HEK293T (cell line): ENCODE measurements around the gene TOE1.
"Not testable (repeated sequence)": the region's sequence is repeated elsewhere in the genome, so short reads cannot be mapped to it uniquely, and the experiment has no call there.

Experiments
- CTCF ChIA-PET: fragments of 350-600 bp; formaldehyde crosslinking; extraction: SDS; loops from one replicate; lab custom pipeline; 2021; ENCODE audit warnings: antibody characterized with exemption, inconsistent platforms; lab: Yijun Ruan, JAX
- POLR2A ChIA-PET: fragments of 350-600 bp; formaldehyde crosslinking; extraction: SDS; loops from one replicate; lab custom pipeline; 2020; ENCODE audit warnings: antibody characterized with exemption, inconsistent platforms; lab: Yijun Ruan, JAX
- DNase-seq: peaks from one replicate; pipeline ENCODE4 v3.0.0; 2012; ENCODE audit warnings: mixed read lengths; ENCODE audit errors: extremely low spot score
- ARNT ChIP-seq: fragments of 450-650 bp; IDR thresholded peaks from 2 replicates; pipeline ENCODE4 v1.6.1; 2017; ENCODE audit warnings: mild to moderate bottlenecking
- BHLHE40 ChIP-seq: fragments of 450-650 bp; IDR thresholded peaks from 2 replicates; pipeline ENCODE4 v1.6.1; 2016; ENCODE audit warnings: mild to moderate bottlenecking, moderate library complexity, borderline replicate concordance
- CTBP1 ChIP-seq: fragments of 450-650 bp; IDR thresholded peaks from 2 replicates; pipeline ENCODE4 v1.6.1; 2016; ENCODE audit warnings: borderline replicate concordance
- ELF4 ChIP-seq: fragments of 450-650 bp; IDR thresholded peaks from 2 replicates; pipeline ENCODE4 v1.6.1; 2017; ENCODE audit warnings: antibody characterized with exemption
- FOXA1 ChIP-seq: fragments of 450-650 bp; IDR thresholded peaks from 2 replicates; pipeline ENCODE4 v1.6.1; 2016; ENCODE audit warnings: mild to moderate bottlenecking
- FOXK2 ChIP-seq: fragments of 450-650 bp; IDR thresholded peaks from 2 replicates; pipeline ENCODE4 v1.6.1; 2016; ENCODE audit warnings: mild to moderate bottlenecking
- FOXM1 ChIP-seq: fragments of 450-650 bp; IDR thresholded peaks from 2 replicates; pipeline ENCODE4 v1.6.1; 2017; ENCODE audit warnings: mild to moderate bottlenecking, borderline replicate concordance
- HDGF ChIP-seq: fragments of 450-650 bp; IDR thresholded peaks from 2 replicates; pipeline ENCODE4 v1.6.1; 2017; ENCODE audit warnings: antibody characterized with exemption, borderline replicate concordance
- L3MBTL2 ChIP-seq: fragments of 450-650 bp; conservative IDR thresholded peaks from 2 replicates; pipeline ENCODE4 v1.6.1; 2016; ENCODE audit warnings: mild to moderate bottlenecking
- LEF1 ChIP-seq: fragments of 450-650 bp; IDR thresholded peaks from 2 replicates; pipeline ENCODE4 v1.6.1; 2017; ENCODE audit warnings: mild to moderate bottlenecking, borderline replicate concordance
- NFRKB ChIP-seq: fragments of 450-650 bp; IDR thresholded peaks from 2 replicates; pipeline ENCODE4 v1.6.1; 2016; ENCODE audit warnings: mild to moderate bottlenecking, moderate library complexity
- SP1 ChIP-seq: fragments of 450-650 bp; IDR thresholded peaks from 2 replicates; pipeline ENCODE4 v1.6.1; 2017
- SUZ12 ChIP-seq: fragments of 450-650 bp; IDR thresholded peaks from 2 replicates; pipeline ENCODE4 v1.6.1; 2016; ENCODE audit warnings: mild to moderate bottlenecking
- TARDBP ChIP-seq: fragments of 450-650 bp; IDR thresholded peaks from 2 replicates; pipeline ENCODE4 v1.6.1; 2016
- ZNF384 ChIP-seq: fragments of 450-650 bp; IDR thresholded peaks from 2 replicates; pipeline ENCODE4 v1.6.1; 2016
- TF ChIP-seq, protein P1 (sequence below): fragments of 450-650 bp; IDR thresholded peaks from 2 replicates; pipeline ENCODE4 v1.6.1; 2016

Gene TOE1

DNA sequence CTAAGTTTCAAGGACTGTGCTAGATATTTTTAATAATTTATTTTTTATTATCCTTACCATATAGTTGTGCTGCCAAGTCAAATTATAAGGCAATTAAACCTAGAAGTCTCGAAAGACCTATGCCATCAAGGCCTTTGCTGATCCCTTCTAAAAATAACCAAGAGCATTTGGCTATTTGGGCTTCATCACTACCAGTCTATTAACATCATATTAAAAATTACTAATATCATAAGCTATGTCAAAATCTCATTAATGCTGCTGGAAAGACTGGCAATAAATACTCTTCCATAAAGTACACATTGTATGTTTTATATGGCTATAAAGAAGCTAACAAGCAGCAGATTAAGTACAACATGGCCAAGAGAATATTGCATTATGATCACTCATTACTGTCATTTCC, 43.2 kb downstream of the TOE1 start:
- DNase-seq = no peak
- ChIA-PET CTCF (no interaction called here), POLR2A (no interaction called here)
- TF ChIP-seq, protein P1, sequence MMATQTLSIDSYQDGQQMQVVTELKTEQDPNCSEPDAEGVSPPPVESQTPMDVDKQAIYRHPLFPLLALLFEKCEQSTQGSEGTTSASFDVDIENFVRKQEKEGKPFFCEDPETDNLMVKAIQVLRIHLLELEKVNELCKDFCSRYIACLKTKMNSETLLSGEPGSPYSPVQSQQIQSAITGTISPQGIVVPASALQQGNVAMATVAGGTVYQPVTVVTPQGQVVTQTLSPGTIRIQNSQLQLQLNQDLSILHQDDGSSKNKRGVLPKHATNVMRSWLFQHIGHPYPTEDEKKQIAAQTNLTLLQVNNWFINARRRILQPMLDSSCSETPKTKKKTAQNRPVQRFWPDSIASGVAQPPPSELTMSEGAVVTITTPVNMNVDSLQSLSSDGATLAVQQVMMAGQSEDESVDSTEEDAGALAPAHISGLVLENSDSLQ = no peak
- TF ChIP-seq NFRKB = no peak
- no peak for TF ChIP-seq FOXA1
- no peak for TF ChIP-seq L3MBTL2
- TF ChIP-seq CTBP1 = no peak
- TF ChIP-seq HDGF = no peak
- no peak for TF ChIP-seq FOXK2
- TF ChIP-seq SUZ12 = no peak
- no peak for TF ChIP-seq BHLHE40
- no peak for TF ChIP-seq SP1

DNA sequence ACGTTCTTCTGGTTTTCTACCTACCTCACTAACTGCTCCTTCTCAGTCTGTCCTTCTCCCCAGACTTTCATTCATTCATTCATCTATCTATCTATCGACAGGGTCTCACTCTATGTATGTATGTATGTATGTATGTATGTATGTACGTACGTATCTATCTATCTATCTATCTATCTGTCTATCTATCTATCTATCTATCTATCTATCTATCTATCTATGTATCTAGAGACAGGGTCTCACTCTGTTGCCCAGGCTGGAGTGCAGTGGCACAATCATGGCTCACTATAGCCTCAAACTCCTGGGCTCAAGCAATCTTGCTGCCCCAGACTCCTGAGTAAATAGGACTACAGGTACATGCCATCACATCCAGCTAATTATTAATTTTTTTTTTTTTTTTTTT, 44.2 kb downstream of the TOE1 start:
- CTCF ChIA-PET, POLR2A ChIA-PET, DNase-seq: not testable (repeated sequence)

DNA sequence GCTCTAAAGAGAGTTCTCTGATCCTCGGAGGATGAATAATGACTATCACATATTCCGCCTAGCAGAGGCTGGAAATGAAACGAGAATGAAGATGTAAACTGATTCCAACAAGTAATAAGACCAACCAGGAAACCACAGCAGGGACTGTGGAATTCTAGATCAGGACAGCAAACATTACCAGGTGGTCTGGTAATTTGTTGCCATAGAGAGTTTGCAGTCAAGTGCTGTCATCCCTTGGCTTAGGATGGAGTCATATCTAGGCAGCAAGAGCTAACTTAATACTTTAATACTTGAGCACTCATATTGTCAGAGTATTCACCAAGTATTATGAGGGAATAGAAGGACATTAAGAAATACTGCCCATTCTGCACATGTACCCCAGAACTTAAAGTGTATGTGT, 45.3 kb downstream of the TOE1 start:
- POLR2A ChIA-PET = no interaction called here

DNA sequence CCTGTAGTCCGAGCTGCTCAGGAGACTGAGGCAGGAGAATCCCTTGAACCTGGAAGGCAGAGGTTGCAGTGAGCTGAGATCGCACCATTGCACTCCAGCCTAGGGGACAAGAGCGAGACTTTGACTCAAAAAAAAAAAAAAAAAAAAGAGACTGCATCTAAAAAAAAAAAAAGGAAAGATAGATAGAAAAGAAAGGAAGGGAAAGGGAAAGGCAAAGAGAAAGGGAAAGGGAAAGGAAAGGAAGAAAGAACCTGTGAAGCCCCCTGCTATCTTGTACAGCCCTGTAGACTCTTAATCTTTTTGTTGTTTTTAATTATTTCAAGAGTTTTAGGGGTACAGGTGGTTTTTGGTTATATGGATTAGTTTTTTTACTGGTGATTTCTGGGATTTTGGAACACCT, 46.2 kb downstream of the TOE1 start:
- DNase-seq = no peak
- CTCF ChIA-PET = no interaction called here
- TF ChIP-seq LEF1 (no peak), TARDBP (no peak), BHLHE40 (no peak), SP1 (no peak), ELF4 (no peak), SUZ12 (no peak), FOXM1 (no peak), ZNF384 (no peak), ARNT (no peak), CTBP1 (no peak), NFRKB (no peak), FOXK2 (no peak), FOXA1 (no peak), HDGF (no peak)
- TF ChIP-seq, protein P1 = no peak
- POLR2A ChIA-PET = no interaction called here

More for the DNA sequence above, 45.3 kb downstream of the TOE1 start:
- TF ChIP-seq L3MBTL2 (no peak), HDGF (no peak), TARDBP (no peak), FOXA1 (no peak), ARNT (no peak), BHLHE40 (no peak), NFRKB (no peak), CTBP1 (no peak), ZNF384 (no peak), SUZ12 (no peak), SP1 (no peak), FOXM1 (no peak)
- TF ChIP-seq, protein P1 = no peak
- CTCF ChIA-PET = no interaction called here
- DNase-seq = no peak
